Stimulated activated naive CD8-positive, alpha-beta T cell treated with anti-CD3 and anti-CD28 coated beads, Interleukin-15, Interleukin-2, amounts not matched to agents 100 U/mL and 50 U/mL, for 24 hours (primary cell): ENCODE data around the gene KRTAP5-10.
"Not testable (repeated sequence)": the region's sequence is repeated elsewhere in the genome, so short reads cannot be mapped to it uniquely, and the experiment has no call there.

Source experiments
- ATAC-seq: fragments of 150-1000 bp; cut with Tn5 transposase; one replicate; pipeline ENCODE4 v1.10.0; 2021
- DNase-seq: peaks from one replicate; pipeline ENCODE4 v3.0.0; 2021

KRTAP5-10 gene

DNA sequence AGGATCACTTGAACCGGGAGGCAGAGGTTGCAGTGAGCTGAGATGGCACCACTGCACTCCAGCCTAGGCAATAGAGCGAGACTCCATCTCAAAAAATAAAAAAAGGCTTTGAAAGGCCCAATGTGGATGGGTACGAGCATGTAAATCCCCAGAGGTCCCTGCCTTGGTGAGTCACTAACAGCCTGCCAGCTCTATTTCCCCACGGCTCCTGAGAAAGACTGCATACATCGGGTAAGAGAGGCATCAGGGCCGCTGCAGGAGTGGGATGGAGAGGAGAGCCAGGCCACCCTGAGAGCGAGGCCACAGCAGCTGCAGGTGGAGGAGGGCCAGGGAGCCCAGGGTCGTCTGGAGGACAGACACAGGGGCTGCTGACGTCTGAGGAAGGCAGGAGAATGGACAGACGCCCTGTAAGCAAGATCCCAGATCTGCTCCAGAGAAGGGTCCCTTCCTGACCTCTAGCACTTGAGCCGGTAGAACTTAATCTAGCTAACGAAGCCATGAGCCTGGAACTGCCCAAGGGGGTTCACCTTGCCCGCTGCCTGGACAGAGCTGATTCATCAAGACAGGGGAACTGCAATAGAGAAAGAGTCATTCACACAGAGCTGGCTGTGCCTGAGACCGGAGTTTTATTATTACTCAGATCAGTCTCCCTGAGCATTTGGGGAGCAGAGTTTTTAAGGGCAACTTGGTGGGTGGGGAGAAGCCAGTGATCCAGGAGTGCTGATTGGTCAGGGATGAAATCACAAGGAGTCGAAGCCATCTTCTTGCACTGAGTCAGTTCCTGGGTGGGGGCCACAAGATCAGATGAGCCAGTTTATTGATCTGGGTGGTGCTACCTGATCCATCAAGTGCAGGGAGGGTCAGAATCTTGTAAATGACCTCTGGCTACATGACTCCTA, 22.2 kb upstream of the KRTAP5-10 start:
- DNase-seq (peak; percentile 34), ATAC-seq (peak; percentile 79)

DNA sequence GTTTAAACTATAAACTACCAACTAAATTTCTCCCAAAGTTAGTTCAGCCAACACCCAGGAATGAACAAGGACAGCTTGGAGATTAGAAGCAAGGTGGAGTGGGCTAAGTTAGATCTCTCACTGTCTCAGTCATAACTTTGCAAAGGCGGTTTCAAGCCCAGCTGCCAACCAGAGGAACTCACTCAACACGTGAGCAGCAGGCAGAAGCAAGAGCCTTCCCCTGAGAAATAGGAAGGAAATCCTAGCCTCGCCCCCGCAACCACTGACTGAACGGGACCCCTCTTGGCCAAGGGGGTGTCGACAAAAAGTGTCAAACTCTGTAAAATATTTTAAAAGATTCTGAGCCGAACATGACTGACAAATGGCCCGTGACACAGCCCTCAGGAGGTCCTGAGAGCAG, 21.5 kb upstream of the KRTAP5-10 start:
- DNase-seq (peak; percentile 11), ATAC-seq (no peak)

- DNase-seq (no peak), ATAC-seq (no peak)
Observed at GRCh38 chr11:71544525-71545214, 20.7 kb upstream of the KRTAP5-10 start.

DNA sequence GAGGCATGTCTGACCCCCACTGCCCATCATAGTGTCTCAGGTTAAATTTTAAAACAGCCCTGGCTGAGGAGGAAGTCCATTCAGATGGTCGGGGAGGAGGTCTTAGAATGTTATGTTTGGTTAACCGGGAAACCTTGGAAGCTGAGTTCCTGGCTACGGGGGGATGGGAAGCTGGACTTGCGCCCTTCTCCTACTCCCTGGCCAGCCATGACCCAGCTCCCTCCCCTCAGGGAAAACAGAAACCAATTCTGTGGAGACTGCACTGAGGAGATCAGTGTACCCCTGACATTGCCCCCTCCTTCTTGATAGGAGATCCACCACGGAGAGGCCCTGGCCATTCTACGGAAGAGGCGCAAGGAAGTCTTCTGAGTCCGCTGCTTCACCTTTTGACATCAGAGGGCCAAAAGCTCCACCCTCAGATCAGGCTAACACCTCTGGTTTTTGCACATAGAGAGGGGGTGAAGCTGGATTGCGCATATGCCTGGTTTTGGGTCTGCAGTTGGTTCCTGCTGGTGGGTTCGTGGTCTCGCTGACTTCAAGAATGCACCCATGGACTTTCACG, 19.9 kb upstream of the KRTAP5-10 start:
- ATAC-seq = no peak
- no peak for DNase-seq

DNA sequence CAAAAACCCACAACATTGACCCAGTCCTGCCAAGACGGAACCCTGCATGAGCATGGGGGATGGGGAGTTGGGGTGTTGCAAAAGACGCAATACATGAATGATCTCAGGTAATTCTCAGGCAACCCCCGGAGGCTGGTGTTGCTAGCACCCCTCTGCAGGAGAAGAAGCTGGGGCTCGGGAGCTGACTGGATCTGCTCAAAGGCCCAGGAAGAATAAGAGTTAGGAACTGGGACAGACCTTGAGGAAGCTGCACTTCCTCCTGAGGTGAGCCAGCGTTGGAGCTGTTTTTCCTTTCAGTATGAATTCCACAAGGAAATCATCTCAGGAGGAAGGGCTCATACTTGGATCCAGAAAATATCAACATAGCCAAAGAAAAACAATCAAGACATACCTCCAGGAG, 17.2 kb upstream of the KRTAP5-10 start, which contains the start of gene KRTAP5-9:
TSS of gene KRTAP5-9 (plus strand) at position 301 of the 400 bp plus-strand sequence. CDS start 238 bp downstream, outside the sequence.
- ATAC-seq = no peak
- DNase-seq = no peak

GRCh38 chr11:71548716-71549151, 16.6 kb upstream of the KRTAP5-10 start:
- DNase-seq (no peak), ATAC-seq (no peak)

- peak; percentile 28 for ATAC-seq
- no peak for DNase-seq
Observed at GRCh38 chr11:71551711-71552110, 13.7 kb upstream of the KRTAP5-10 start.

GRCh38 chr11:71554996-71555395, 10.4 kb upstream of the KRTAP5-10 start:
- ATAC-seq = no peak
- no peak for DNase-seq

- ATAC-seq (no peak), DNase-seq (no peak)
Observed at GRCh38 chr11:71555508-71555907, 9.9 kb upstream of the KRTAP5-10 start.

GRCh38 chr11:71556018-71556417, 9.3 kb upstream of the KRTAP5-10 start:
- ATAC-seq (no peak), DNase-seq (no peak)

DNA sequence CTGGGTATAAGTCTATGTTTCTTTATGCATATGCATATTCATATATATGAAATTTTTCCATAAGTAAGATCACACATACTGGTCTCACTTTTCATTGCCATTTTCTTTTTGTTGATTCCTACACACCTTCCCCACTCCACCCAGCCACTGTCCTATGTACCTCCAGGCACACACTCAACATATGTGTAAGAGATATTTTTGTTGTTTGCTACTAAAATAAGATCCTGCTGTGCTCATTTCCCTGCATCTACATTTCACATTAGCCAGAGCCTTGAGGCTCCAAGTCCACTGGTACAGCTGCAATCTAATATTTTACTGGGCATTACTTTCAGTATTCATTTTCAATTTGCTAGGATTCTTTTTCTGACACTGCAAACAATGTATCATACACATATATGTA, 8.1 kb upstream of the KRTAP5-10 start:
- ATAC-seq (no peak), DNase-seq (no peak)

- ATAC-seq (no peak), DNase-seq (no peak)
Observed at GRCh38 chr11:71558996-71559395, 6.4 kb upstream of the KRTAP5-10 start.

GRCh38 chr11:71562120-71562519, 3.2 kb upstream of the KRTAP5-10 start:
- no peak for DNase-seq
- ATAC-seq = no peak

GRCh38 chr11:71563406-71563805, 2.0 kb upstream of the KRTAP5-10 start:
- DNase-seq = peak; percentile 22
- no peak for ATAC-seq

GRCh38 chr11:71564430-71564829, 933 bp upstream of the KRTAP5-10 start:
- DNase-seq = no peak
- ATAC-seq = no peak

DNA sequence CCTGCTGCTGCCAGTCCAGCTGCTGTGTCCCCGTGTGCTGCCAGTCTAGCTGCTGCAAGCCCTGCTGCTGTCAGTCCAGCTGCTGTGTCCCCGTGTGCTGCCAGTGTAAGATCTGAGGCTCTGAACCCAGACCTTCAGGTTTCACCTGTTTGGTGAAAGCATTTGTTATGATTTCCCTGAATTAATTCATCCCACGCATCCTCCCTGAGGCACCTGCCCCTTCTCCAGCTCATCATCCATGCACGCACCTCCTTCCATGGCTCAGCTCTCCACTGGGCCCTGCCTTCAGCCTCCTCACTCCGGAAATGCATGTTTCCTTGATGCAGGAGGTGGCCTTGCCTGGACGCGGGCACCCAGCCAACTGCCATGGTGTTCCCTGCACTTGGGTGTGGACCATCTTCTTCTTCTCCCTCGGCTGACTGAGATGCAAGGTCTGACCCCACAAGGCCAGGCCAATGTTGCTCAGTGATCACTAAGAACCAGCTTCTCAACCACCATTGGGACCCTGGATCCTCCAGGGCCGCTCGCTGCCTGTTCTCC, 788 bp downstream of the KRTAP5-10 start:
- DNase-seq = no peak
- ATAC-seq = no peak

DNA sequence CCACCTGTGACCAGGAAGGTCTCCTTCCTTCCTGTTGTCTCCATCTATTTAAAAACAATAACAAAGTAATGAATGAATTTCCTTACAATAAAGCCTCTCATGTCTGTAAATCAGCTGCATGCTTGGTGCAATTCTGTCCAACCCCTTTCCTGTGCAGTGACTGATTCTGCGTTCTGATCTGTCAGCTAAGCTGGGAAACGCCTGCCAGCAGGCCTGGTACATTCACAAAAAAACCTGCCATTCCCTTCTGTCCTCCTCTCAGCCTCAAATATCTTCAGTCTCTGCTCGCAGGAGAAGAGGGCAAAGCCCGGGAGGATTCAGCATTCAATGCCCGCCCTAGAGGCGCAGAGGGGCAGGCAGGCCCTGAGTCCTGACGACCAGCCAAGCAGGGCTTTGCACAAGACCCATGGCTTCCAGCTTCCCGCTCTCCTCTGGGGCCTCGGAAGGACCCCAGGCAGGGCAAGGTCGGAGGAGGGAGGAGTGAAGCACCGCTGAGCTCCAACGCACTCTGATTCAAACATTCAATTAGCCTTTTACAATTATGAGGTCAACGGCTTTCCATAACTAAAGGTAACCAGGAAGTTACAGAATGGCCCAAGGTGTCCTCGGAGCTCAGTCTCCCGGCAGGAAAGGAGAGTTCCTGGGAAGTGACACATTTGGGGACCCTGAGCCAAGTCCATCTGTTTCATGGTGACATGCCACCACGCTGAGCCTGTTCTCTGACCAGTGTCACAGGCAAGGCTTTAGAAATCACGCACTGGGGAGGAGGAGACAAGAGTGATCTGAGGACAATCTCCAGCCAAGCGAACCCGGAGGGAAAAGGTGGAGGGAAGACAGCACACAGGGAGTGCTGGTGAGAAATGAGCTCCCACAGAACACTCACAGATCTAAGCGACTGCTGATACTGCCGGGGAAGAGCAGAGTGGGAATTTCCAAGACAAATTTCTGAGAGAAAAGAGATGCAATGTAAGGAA, 1.6 kb downstream of the KRTAP5-10 start:
- DNase-seq, ATAC-seq: not testable (repeated sequence)

DNA sequence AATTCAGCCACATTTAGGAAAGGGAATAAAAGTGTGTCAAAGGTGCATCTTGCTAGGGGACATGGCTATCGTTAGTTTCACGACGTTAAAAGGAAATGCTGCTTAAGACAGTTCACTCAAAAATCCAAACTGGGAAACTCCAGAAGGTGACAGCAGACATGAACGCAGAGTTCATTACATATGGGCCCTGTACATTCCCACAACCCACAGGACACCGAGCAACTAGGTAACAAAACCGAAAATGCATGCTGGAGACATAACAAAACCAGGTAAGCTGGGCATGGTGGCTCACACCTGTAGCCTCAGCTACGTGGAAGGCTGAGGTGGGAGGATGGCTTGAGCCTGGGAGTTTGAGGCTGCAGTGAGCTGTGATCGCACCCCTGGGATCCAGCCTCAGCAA, 2.3 kb downstream of the KRTAP5-10 start:
- ATAC-seq, DNase-seq: not testable (repeated sequence)

DNA sequence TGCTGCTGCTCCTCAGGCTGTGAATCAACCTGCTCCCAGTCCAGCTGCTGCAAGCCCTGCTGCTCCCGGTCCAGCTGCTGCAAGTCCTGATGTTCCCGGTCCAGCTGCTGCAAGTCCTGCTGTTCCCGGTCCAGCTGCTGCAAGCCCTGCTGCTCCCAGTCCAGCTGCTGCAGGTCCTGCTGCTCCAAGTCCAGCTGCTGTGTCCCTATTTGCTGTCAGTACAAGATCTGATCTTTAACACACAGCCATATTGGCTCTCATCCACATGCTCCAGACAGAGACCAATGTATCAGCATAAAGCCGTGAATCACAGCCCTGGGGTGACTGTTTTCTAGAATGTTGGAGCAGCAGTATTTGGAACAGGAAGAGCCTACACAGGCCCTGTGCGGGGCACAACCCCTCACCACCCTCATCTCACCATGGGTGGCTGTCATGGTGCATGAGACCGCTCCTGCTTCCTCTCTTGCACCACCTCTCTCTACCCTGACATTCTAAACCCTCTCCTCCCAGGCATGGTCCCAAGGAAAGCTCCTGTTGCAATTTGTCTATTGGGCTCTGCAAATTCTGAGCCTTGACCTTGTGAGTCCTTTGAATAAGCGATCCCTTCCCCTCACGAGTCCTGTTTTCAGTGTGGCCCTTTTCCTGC, 3.5 kb downstream of the KRTAP5-10 start:
- ATAC-seq = no peak
- no peak for DNase-seq

- not testable (repeated sequence) for ATAC-seq, DNase-seq
Observed at GRCh38 chr11:71571101-71571850, 5.9 kb downstream of the KRTAP5-10 start.
